T-helper 2 cell treated with Interferon-gamma antibody and Interleukin-4, amounts not matched to agents 5 μg/mL and 100 μg/mL, for 36 hours (primary cell): ENCODE results near the gene CST11.

Experiments
- DNase-seq: peaks from one replicate; pipeline ENCODE4 v3.0.0; 2021; ENCODE audit warnings: low spot score
- H3K27ac Mint-ChIP-seq: one replicate; pipeline ENCODE4 v1.8.0; 2021; ENCODE audit warnings: mild to moderate bottlenecking, mixed read lengths
- H3K27me3 Mint-ChIP-seq: one replicate; pipeline ENCODE4 v1.8.0; 2021; ENCODE audit warnings: low read depth, mixed read lengths
- H3K36me3 Mint-ChIP-seq: one replicate; pipeline ENCODE4 v1.8.0; 2021; ENCODE audit warnings: low read depth, mixed read lengths
- H3K4me1 Mint-ChIP-seq: one replicate; pipeline ENCODE4 v1.8.0; 2021; ENCODE audit warnings: low read depth, mixed read lengths
- H3K4me3 Mint-ChIP-seq: one replicate; pipeline ENCODE4 v1.8.0; 2022; ENCODE audit warnings: mild to moderate bottlenecking, moderate library complexity, mixed read lengths
- H3K9me3 Mint-ChIP-seq: one replicate; pipeline ENCODE4 v1.8.0; 2021; ENCODE audit warnings: mixed read lengths

CST11 gene

DNA sequence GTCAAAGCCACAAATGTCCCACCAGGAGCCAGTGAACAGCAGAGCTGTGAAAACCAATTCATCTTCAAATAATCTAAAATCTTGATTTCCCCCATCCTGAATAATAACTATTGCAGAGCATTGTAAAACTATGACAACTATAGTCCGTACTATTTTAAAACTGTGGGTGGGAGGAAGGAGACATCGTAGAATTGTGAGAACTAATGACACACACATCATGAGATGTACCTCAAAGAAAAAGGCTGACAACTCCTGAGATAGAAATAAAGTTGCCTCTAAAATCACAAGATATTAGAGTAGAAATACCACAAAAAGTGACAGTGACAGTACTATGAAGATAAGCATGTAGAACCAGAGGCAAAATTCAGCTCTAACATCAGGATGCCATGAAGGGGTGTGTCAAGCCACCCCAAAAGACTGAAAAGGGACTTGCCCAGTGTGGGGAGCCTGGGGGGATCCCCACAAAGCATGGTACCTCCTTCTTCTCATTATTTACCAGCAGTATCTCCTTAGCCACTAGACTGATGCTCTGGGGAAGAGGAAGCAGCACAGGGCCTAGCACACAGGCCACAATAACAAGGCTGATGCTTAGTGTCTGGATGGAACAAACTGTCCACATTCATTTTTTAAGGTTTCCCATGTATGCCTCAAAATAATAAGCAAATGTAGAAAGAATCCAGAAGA lies 44.8 kb downstream of the CST11 start:
- H3K27ac Mint-ChIP-seq = peak overlapping the region; percentile 27
- peaks cover 6% of the 10 kb centered on the region for H3K36me3 Mint-ChIP-seq
- peaks cover 21% of the 10 kb centered on the region for H3K4me1 Mint-ChIP-seq
- no peaks in the 10 kb centered on the region for H3K9me3 Mint-ChIP-seq
- H3K4me3 Mint-ChIP-seq = peak overlapping the region; percentile 33
- H3K27me3 Mint-ChIP-seq = no peaks in the 10 kb centered on the region
- DNase-seq = peak; percentile 51

DNA sequence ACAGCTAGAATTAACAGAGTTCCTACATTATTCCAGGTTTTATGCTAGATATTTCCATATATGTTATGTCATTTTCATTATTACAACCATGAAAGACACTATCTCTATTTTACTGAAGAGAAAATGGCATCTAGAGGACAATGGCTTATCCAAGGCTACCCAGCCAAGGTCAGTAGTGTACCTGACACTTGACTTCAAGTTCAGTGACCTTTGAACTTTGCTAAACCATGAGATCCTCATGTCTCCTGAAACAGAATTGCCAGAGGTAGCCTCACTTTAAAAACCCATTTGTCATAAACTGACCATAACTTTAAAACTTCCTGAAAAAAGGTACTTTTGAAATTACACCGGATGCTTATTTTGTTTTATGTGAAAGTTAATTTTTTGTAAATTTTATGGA lies 45.8 kb downstream of the CST11 start:
- no peak overlapping the region for H3K27ac Mint-ChIP-seq

DNA sequence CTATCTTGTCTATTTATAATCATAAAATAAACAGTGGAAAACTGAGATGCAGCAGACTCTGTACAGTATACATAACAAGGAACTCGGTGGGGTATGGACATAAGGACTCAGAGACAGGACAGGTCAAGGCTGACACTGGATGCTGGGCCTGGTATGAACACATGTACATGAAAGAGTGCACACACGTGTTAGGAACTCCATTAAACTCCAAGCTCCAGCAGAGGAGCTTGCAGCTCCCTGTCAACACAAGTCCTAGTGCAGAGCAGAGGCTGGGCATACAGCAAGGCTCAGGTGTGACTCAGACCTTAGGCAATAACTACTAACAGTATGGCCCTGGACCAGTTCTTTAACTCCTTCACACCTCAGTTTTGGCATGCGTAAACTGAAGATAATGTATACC lies 48.5 kb downstream of the CST11 start:
- Mint-ChIP-seq H3K4me3 (no peak overlapping the region), H3K36me3 (peaks cover 20% of the 10 kb centered on the region), H3K27me3 (no peaks in the 10 kb centered on the region), H3K9me3 (no peaks in the 10 kb centered on the region), H3K27ac (no peak overlapping the region), H3K4me1 (peaks cover 34% of the 10 kb centered on the region)
- no peak for DNase-seq

More for the DNA sequence above, 45.8 kb downstream of the CST11 start:
- Mint-ChIP-seq H3K36me3 (peaks cover 9% of the 10 kb centered on the region), H3K4me1 (peaks cover 21% of the 10 kb centered on the region), H3K4me3 (no peak overlapping the region), H3K9me3 (no peaks in the 10 kb centered on the region), H3K27me3 (no peaks in the 10 kb centered on the region)
- DNase-seq = no peak

DNA sequence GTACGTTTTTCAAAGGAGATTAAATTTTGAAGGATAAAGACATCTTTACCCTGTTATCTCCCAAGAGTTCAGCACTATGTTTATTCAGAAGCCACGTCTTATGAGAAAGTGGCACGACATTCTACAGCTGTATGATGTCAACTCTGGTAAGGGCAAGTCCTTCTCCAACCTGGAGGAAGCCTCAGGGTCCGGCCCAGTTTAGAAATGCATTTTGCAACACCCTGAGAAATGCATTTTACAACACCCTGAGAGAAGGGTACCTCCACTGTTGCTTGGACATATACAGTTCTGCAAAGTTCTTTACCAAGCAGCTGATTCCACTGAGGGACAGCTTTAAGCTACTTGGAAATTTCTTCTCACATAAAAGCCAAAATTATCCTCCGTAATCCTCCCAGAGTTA lies 48.9 kb downstream of the CST11 start:
- H3K27me3 Mint-ChIP-seq = no peaks in the 10 kb centered on the region
- no peaks in the 10 kb centered on the region for H3K9me3 Mint-ChIP-seq
- H3K4me1 Mint-ChIP-seq = peaks cover 38% of the 10 kb centered on the region
- no peak overlapping the region for H3K4me3 Mint-ChIP-seq
- H3K36me3 Mint-ChIP-seq = peaks cover 21% of the 10 kb centered on the region
- DNase-seq = no peak
- H3K27ac Mint-ChIP-seq = no peak overlapping the region

DNA sequence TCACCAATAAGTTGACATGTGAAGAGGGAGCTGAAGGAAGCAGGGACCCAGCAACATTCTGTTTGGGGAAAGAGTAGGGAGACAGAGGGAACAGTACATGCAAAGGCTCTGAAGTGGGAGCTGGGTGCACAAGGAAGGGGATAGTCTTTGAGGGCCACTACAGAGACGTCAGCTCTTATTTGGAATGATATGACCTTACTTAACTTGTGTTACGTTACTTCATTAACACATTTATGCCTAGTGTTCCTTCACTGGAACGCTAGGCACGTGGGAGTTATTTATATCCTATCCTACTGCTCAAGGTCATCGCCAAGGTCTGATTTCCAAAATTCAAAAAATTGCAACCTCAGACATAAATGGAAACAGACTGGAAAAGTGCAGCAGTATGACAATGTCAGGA lies 51.6 kb downstream of the CST11 start:
- no peak overlapping the region for H3K27ac Mint-ChIP-seq

More for the DNA sequence above, 51.6 kb downstream of the CST11 start:
- Mint-ChIP-seq H3K4me3 (no peak overlapping the region), H3K27me3 (no peaks in the 10 kb centered on the region), H3K36me3 (peaks cover 31% of the 10 kb centered on the region), H3K9me3 (no peaks in the 10 kb centered on the region), H3K4me1 (peaks cover 35% of the 10 kb centered on the region)
- no peak for DNase-seq
